B cell (primary cell): Measurements from ENCODE around the gene ADGRB2. TPM values are rescaled to one million over a fixed set of nuclear protein-coding genes. Genes with fewer than 3 reads are reported as not detected.

ENCODE experiments used
- ATAC-seq: fragments of 200-7000 bp; cut with Tn5 transposase; one replicate; pipeline ENCODE4 v1.10.0; 2021; ENCODE audit warnings: low read depth, mild to moderate bottlenecking, moderate number of reproducible peaks, moderate library complexity
- CTCF ChIA-PET: fragments of 350-600 bp; sonication (Branson Sonifier 250); formaldehyde crosslinking; loops from one replicate; lab custom pipeline; 2021; ENCODE audit warnings: antibody characterized with exemption, inconsistent platforms; lab: Charles Lee
- POLR2A ChIA-PET: fragments of 350-600 bp; sonication (Branson Sonifier 250); formaldehyde crosslinking; loops from one replicate; lab custom pipeline; 2021; ENCODE audit warnings: antibody characterized with exemption; lab: Charles Lee
- DNase-seq: peaks from one replicate; pipeline ENCODE4 v3.0.0; 2013
- H2AFZ ChIP-seq: 2 replicates; pipeline ENCODE4 v1.6.1; 2012; ENCODE audit warnings: mild to moderate bottlenecking, low read depth, low read length; ENCODE audit not compliant: insufficient read depth, poor library complexity, severe bottlenecking
- H3K27ac ChIP-seq, 2 donors: 1 replicate in 1 of 2; 2 replicates in 1 of 2; pipeline ENCODE4 v1.5.1; 2012 to 2013; ENCODE audit warnings: low read length in 2 of 2, mild to moderate bottlenecking in 2 of 2, moderate library complexity in 1 of 2
- H3K27me3 ChIP-seq, 4 experiments: fragments of 200-600 bp in 1 of 4; sonication (generic) in 1 of 4; replicated peaks in 1 of 4; 1 replicate in 2 of 4; 2 replicates in 2 of 4; pipeline versions ENCODE4 v1.6.1 to v1.7.0; 2013 to 2016; ENCODE audit warnings: low read length in 3 of 4, mild to moderate bottlenecking in 2 of 4, mixed read lengths in 1 of 4, moderate library complexity in 1 of 4; ENCODE audit not compliant: insufficient read depth in 4 of 4, control insufficient read depth in 3 of 4; ENCODE audit errors: control extremely low read depth in 1 of 4
- H3K36me3 ChIP-seq, 2 experiments: replicated peaks in 1 of 2; 1 replicate in 1 of 2; 2 replicates in 1 of 2; pipeline versions ENCODE4 v1.6.1 to v1.7.1; 2013; ENCODE audit warnings: low read length in 1 of 2; ENCODE audit not compliant: insufficient read depth in 2 of 2, control insufficient read depth in 1 of 2; ENCODE audit errors: control extremely low read depth in 1 of 2, extremely low read depth in 1 of 2
- H3K4me1 ChIP-seq, 2 donors: fragments of 200-600 bp in 1 of 2; sonication (generic) in 1 of 2; 1 replicate in 1 of 2; 2 replicates in 1 of 2; pipeline versions ENCODE4 v1.5.1 to v1.6.1; 2013 to 2017; ENCODE audit warnings: low read length in 2 of 2; ENCODE audit not compliant: control insufficient read depth in 2 of 2, insufficient read depth in 2 of 2
- H3K4me2 ChIP-seq: replicated peaks from 2 replicates; pipeline ENCODE3; 2012; ENCODE audit warnings: mild to moderate bottlenecking, low read depth, low read length; ENCODE audit not compliant: poor library complexity, severe bottlenecking
- H3K4me3 ChIP-seq, 5 experiments: fragments of 200-600 bp in 1 of 5; sonication (generic) in 1 of 5; 1 replicate in 3 of 5; 2 replicates in 2 of 5; pipeline versions ENCODE4 v1.5.1 to v1.7.0; 2011 to 2016; ENCODE audit warnings: low read length in 4 of 5, mild to moderate bottlenecking in 4 of 5, low read depth in 2 of 5, control low read depth in 1 of 5, moderate library complexity in 1 of 5; ENCODE audit not compliant: insufficient read depth in 1 of 5; ENCODE audit errors: control extremely low read depth in 1 of 5, extremely low read depth in 1 of 5
- H3K79me2 ChIP-seq: fragments of 200-600 bp; sonication (generic); one replicate; pipeline ENCODE4 v1.6.0; 2016; ENCODE audit warnings: low read length; ENCODE audit not compliant: control insufficient read depth, insufficient read depth
- H3K9ac ChIP-seq: fragments of 200-600 bp; sonication (generic); 2 replicates; pipeline ENCODE4 v1.6.1; 2017; ENCODE audit warnings: mild to moderate bottlenecking, low read length, moderate library complexity
- H3K9me3 ChIP-seq, 3 donors: one replicate each; pipeline versions ENCODE4 v1.6.1 to v1.7.1; 2013; ENCODE audit warnings: low read length in 2 of 3; ENCODE audit not compliant: control insufficient read depth in 2 of 3, insufficient read depth in 1 of 3; ENCODE audit errors: control extremely low read depth in 1 of 3
- H4K20me1 ChIP-seq: 2 replicates; pipeline ENCODE4 v1.6.0; 2012; ENCODE audit warnings: mild to moderate bottlenecking, low read length; ENCODE audit not compliant: insufficient read depth, control insufficient read depth, poor library complexity, severe bottlenecking
- H3K27ac Mint-ChIP-seq: one replicate; pipeline ENCODE4 v1.8.0; 2021; ENCODE audit warnings: mixed read lengths
- H3K27me3 Mint-ChIP-seq: one replicate; pipeline ENCODE4 v1.8.0; 2021; ENCODE audit warnings: mixed read lengths
- H3K4me1 Mint-ChIP-seq: one replicate; pipeline ENCODE4 v1.8.0; 2021; ENCODE audit warnings: mixed read lengths
- H3K4me3 Mint-ChIP-seq: one replicate; pipeline ENCODE4 v1.8.0; 2021; ENCODE audit warnings: mixed read lengths
- H3K9me3 Mint-ChIP-seq: one replicate; pipeline ENCODE4 v1.8.0; 2022; ENCODE audit warnings: mixed read lengths; ENCODE audit not compliant: insufficient read depth
- CTCF ChIP-seq: fragments of 200-600 bp; IDR thresholded peaks from one replicate; pipeline ENCODE4 v1.8.0; 2022; ENCODE audit warnings: antibody characterized with exemption, mild to moderate bottlenecking
- EZH2 ChIP-seq: IDR thresholded peaks from 2 replicates; pipeline ENCODE4 v1.6.1; 2012; ENCODE audit warnings: borderline replicate concordance, low read depth, mild to moderate bottlenecking, moderate library complexity, low read length; ENCODE audit not compliant: insufficient read depth, poor library complexity, severe bottlenecking
- WGBS: methylation state at CpG from one replicate; pipeline ENCODE4 v1.1.5; 2013; ENCODE audit warnings: missing lambda C conversion rate; ENCODE audit not compliant: insufficient coverage; 5-methylcytosine and 5-hydroxymethylcytosine counted together
- intact Hi-C: fragments of 100-400 bp; cut with micrococcal nuclease; formaldehyde crosslinking; loops from one replicate; pipeline ENCODE4 v1.10.0; 2022
- polyA plus RNA-seq: library from polyadenylated mRNA; depleted of rRNA; stranded (reverse); fragments of >200 nt; gene quantifications from 2 replicates; pipeline ENCODE4 v1.2.3, GENCODE V29; 2012
- total RNA-seq, 2 donors: library from RNA; stranded (reverse); fragments of 120-200 nt in 1 of 2; gene quantifications; 1 replicate in 1 of 2; 2 replicates in 1 of 2; pipeline versions ENCODE4 v1.2.3 to v1.2.4, GENCODE V29; 2013 to 2022

ADGRB2 gene
- total and polyA plus RNA-seq, 2 donors (not counting 1 experiment from before 2014, with no cell fraction given) = 1.9 to 2.7 TPM

DNA sequence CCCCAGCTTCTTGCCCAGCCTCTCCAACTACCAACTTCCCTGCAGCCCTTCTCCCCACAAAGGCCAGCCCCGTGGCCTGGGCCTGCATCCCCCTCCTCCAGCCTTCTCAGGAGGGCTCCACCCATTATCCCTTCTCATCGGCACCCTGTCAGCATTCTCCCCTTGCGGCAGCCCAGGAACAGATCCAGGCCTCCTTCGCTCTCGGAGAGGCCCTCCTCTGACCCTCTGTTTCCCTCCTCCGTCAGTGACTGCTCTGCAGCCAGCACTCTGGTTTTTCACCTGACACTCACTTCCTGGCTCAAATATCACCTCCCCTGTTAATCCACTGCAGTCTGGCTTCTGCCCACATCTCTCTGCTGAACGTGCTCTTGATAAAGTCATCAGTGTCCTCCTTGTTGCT lies 17.5 kb downstream of the ADGRB2 start:
- no peaks in the 10 kb centered on the region for H4K20me1 ChIP-seq
- H3K4me3 ChIP-seq = no peak overlapping the region
- ChIA-PET CTCF (no interaction called here), POLR2A (no interaction called here)
- peaks cover 0 to 13% (median 2%) of the 10 kb centered on the region in 4 experiments for H3K27me3 ChIP-seq
- H3K36me3 ChIP-seq = no peaks in the 10 kb centered on the region
- peak overlapping the region; percentile 4 for H3K4me3 Mint-ChIP-seq
- no peaks in the 10 kb centered on the region for H3K9me3 Mint-ChIP-seq
- ATAC-seq (no peak), DNase-seq (no peak)
- H3K27me3 Mint-ChIP-seq = peaks cover 14% of the 10 kb centered on the region
- WGBS = 61% methylated on average over 7 of the region's 7 CpGs
- no peak overlapping the region for H3K4me2 ChIP-seq
- H3K27ac Mint-ChIP-seq = peak overlapping the region; percentile 58
- peaks cover 0 to 9% (median 0%) of the 10 kb centered on the region in 3 donors for H3K9me3 ChIP-seq
- H3K27ac ChIP-seq = no peak overlapping the region
- intact Hi-C loops = no loop called here
- H3K4me1 ChIP-seq = peaks cover 36 to 50% of the 10 kb centered on the region in 2 donors
- H2AFZ ChIP-seq = no peak overlapping the region
- TF ChIP-seq EZH2 (no peak), CTCF (no peak)
- H3K79me2 ChIP-seq = no peaks in the 10 kb centered on the region
- H3K4me1 Mint-ChIP-seq = peaks cover 55% of the 10 kb centered on the region
- no peak overlapping the region for H3K9ac ChIP-seq

GRCh38 chr1:31745946-31746670 lies 18.0 kb downstream of the ADGRB2 start:
- Histone ChIP-seq H3K27me3 (peaks cover 0 to 12% (median 2%) of the 10 kb centered on the region in 4 experiments), H3K79me2 (no peaks in the 10 kb centered on the region), H3K4me1 (peaks cover 31 to 44% of the 10 kb centered on the region in 2 donors), H3K9ac (no peak overlapping the region), H3K4me2 (no peak overlapping the region), H3K4me3 (no peak overlapping the region), H4K20me1 (no peaks in the 10 kb centered on the region), H3K27ac (no peak overlapping the region), H3K9me3 (peaks cover 0 to 9% (median 0%) of the 10 kb centered on the region in 3 donors), H2AFZ (no peak overlapping the region), H3K36me3 (no peaks in the 10 kb centered on the region)
- peak overlapping the region; percentile 61 for H3K27ac Mint-ChIP-seq
- no peak for DNase-seq
- H3K4me1 Mint-ChIP-seq = peaks cover 51% of the 10 kb centered on the region
- H3K9me3 Mint-ChIP-seq = no peaks in the 10 kb centered on the region
- no peak for ATAC-seq
- H3K27me3 Mint-ChIP-seq = peaks cover 10% of the 10 kb centered on the region
- ChIA-PET CTCF (interaction anchor here (0.7 to 2.1 kb wide), 5 partner anchors 33 to 85 kb away, joined by 3 to 15 read pairs (median 4); no protein-coding TSS in a partner anchor), POLR2A (interaction anchor here (0.6 kb wide), 1 partner anchor 362 kb away, joined by 6 read pairs; the partner anchor contains the start of gene KPNA6)
- H3K4me3 Mint-ChIP-seq = no peak overlapping the region
- intact Hi-C loops = loop anchor here (2.0 kb wide), 1 partner anchor 15 kb away; no protein-coding TSS in a partner anchor
- TF ChIP-seq EZH2 (no peak), CTCF (peak; percentile 4)
- WGBS = 61% methylated on average over 15 of the region's 15 CpGs
